Stimulated activated CD4-positive, alpha-beta T cell treated with anti-CD3 and anti-CD28 coated beads, Interleukin-1b, Interleukin-23, amount 100 ng/mL, for 24 hours (primary cell): Measurements from ENCODE around the gene TNFSF15.

Source experiments
- DNase-seq, 4 experiments: peaks; one replicate each; pipeline ENCODE4 v3.0.0-alpha.2; 2020; ENCODE audit warnings: low read depth in 4 of 4, low spot score in 1 of 4

Gene TNFSF15

GRCh38 chr9:114789006-114789405, 16.8 kb downstream of the TNFSF15 start:
- DNase-seq, result no peak

GRCh38 chr9:114787781-114788498, 17.9 kb downstream of the TNFSF15 start:
- DNase-seq, result no peak

GRCh38 chr9:114787214-114787613, 18.6 kb downstream of the TNFSF15 start:
- DNase-seq, result no peak

- DNase-seq, result no peak
These were observed 19.8 kb downstream of the TNFSF15 start for GRCh38 chr9:114785866-114786650.

GRCh38 chr9:114784721-114785279, 21.0 kb downstream of the TNFSF15 start:
- DNase-seq, result no peak

- no peak for DNase-seq
These were observed 23.3 kb downstream of the TNFSF15 start for GRCh38 chr9:114782586-114782985.

GRCh38 chr9:114779352-114779845, 26.4 kb downstream of the TNFSF15 start:
- DNase-seq, result no peak

- peak in 3 of 4 experiments; percentile 6 to 11 (median 9) for DNase-seq
These were observed 27.8 kb downstream of the TNFSF15 start for GRCh38 chr9:114777821-114778609.

GRCh38 chr9:114776683-114777399, 29.0 kb downstream of the TNFSF15 start:
- DNase-seq, result no peak

- no peak for DNase-seq
These were observed 29.9 kb downstream of the TNFSF15 start for GRCh38 chr9:114775981-114776380.

GRCh38 chr9:114775121-114775520, 30.7 kb downstream of the TNFSF15 start:
- no peak for DNase-seq

- no peak for DNase-seq
These were observed 31.3 kb downstream of the TNFSF15 start for GRCh38 chr9:114774524-114774923.

- no peak for DNase-seq
These were observed 34.0 kb downstream of the TNFSF15 start for GRCh38 chr9:114771889-114772288.

- DNase-seq, result no peak
These were observed 34.8 kb downstream of the TNFSF15 start for GRCh38 chr9:114770991-114771390.

GRCh38 chr9:114769624-114770023, 36.2 kb downstream of the TNFSF15 start:
- no peak for DNase-seq

GRCh38 chr9:114763220-114763619, 42.6 kb downstream of the TNFSF15 start:
- DNase-seq, result no peak

GRCh38 chr9:114761523-114761922, 44.3 kb downstream of the TNFSF15 start:
- DNase-seq, result no peak

GRCh38 chr9:114759512-114760341, 46.1 kb downstream of the TNFSF15 start:
- no peak for DNase-seq

GRCh38 chr9:114757984-114758383, 47.9 kb downstream of the TNFSF15 start:
- no peak for DNase-seq

- no peak for DNase-seq
These were observed 48.4 kb downstream of the TNFSF15 start for GRCh38 chr9:114757395-114757794.
